H1 (cell line): ENCODE measurements around the gene RANBP17. TPM values are rescaled to one million over a fixed set of nuclear protein-coding genes. Genes with fewer than 3 reads are reported as not detected.

Source experiments
- CREB1 ChIP-seq: IDR thresholded peaks from 2 replicates; pipeline ENCODE4 v1.6.1; 2012; ENCODE audit warnings: inconsistent platforms
- RFX5 ChIP-seq: IDR thresholded peaks from 2 replicates; pipeline ENCODE4 v1.6.1; 2011; ENCODE audit warnings: low read depth, low read length, improper control_type of control experiment, borderline replicate concordance
- SIX5 ChIP-seq: IDR thresholded peaks from 2 replicates; pipeline ENCODE4 v1.6.1; 2011; ENCODE audit warnings: mild to moderate bottlenecking, low read depth, low read length
- SRF ChIP-seq: IDR thresholded peaks from 2 replicates; pipeline ENCODE4 v1.6.1; 2011; ENCODE audit warnings: mild to moderate bottlenecking, low read depth, low read length, moderate library complexity
- TAF7 ChIP-seq: optimal IDR thresholded peaks from 2 replicates; pipeline ENCODE3; 2011; ENCODE audit warnings: low read depth, mild to moderate bottlenecking, inconsistent platforms, low read length, moderate library complexity, borderline replicate concordance
- polyA plus RNA-seq, 7 experiments: library from polyadenylated mRNA; depleted of rRNA in 3 of 7; stranded (reverse) in 5 of 7; unstranded in 2 of 7; fragments of >200 nt in 5 of 7; fragments of 200-250 nt in 2 of 7; gene quantifications; 1 replicate in 5 of 7; 2 replicates in 1 of 7; 4 replicates in 1 of 7; pipeline versions ENCODE4 v1.2.1 to v1.2.3, GENCODE V29; 2011 to 2013; ENCODE audit warnings: missing spikeins in 2 of 7, mixed read lengths in 2 of 7
- total RNA-seq: library from RNA; stranded (reverse); fragmentation: NEBNext Ultra II Directional; extraction: Animal tissue kit (Norgen Biotek cat#: 25700); gene quantifications from 2 replicates; pipeline ENCODE4 v1.2.1, GENCODE V29; 2021
- TF ChIP-seq, protein P1 (sequence below): IDR thresholded peaks from 2 replicates; pipeline ENCODE4 v1.6.1; 2012; ENCODE audit warnings: low read length, inconsistent platforms

Gene RANBP17
- total and polyA plus RNA-seq, 2 of the 8 experiments (the other 6 are each of a cell fraction or from before 2014, with no cell fraction given) = 8.6 to 21.3 TPM

DNA sequence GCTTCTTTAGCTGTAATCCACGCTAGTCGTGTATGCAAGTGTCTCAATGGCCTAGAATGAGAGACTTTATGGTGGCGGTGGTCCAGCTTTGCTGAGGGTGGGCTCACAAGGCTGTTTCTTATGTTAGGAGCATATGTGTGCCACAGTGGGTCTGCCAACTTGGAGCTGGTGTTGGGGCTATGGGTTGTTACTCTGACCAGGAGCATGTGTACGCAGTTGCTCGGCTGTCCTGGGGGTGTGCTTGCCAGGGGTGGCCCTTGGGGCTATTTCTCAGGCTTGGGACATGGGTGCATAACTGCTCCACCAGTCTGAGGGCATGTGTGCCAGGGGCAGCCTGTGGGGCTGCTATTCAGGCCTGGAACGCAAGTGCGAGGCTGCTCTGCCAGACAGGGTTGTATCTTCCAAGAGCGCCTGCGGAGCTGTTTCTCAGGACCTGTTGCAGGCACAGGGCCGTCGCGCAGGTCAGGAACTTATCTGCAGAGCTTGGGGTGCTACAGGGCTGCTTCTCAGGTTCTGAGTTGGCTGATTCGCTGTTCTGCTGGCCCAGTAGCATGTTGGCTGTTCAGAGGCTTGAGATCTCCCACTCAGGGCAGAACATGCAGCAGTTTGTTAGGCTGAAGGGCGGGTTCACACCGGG is 259.3 kb downstream of the RANBP17 start (continued):
- TF ChIP-seq, protein P1, sequence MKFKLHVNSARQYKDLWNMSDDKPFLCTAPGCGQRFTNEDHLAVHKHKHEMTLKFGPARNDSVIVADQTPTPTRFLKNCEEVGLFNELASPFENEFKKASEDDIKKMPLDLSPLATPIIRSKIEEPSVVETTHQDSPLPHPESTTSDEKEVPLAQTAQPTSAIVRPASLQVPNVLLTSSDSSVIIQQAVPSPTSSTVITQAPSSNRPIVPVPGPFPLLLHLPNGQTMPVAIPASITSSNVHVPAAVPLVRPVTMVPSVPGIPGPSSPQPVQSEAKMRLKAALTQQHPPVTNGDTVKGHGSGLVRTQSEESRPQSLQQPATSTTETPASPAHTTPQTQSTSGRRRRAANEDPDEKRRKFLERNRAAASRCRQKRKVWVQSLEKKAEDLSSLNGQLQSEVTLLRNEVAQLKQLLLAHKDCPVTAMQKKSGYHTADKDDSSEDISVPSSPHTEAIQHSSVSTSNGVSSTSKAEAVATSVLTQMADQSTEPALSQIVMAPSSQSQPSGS = no peak
- TF ChIP-seq CREB1 (no peak), SIX5 (no peak), RFX5 (no peak), SRF (no peak), TAF7 (no peak)
